A549 (cell line): Measurements from ENCODE around the gene CCDC170. TPM values are rescaled to one million over a fixed set of nuclear protein-coding genes. Genes with fewer than 3 reads are reported as not detected.

Experiments
- ATAC-seq, 2 experiments: fragments of 200-7000 bp in 1 of 2; fragments of >200 bp in 1 of 2; cut with Nextera tagmentation in 1 of 2; cut with Tn5 transposase in 1 of 2; 3 replicates each; pipeline versions ENCODE4 v1.8.0 to v1.9.1; 2018 to 2020; ENCODE audit warnings: mild to moderate bottlenecking in 1 of 2, moderate library complexity in 1 of 2
- CTCF ChIA-PET: fragments of 300-600 bp; sonication (Branson Sonifier 250); formaldehyde crosslinking; extraction: SDS; loops from one replicate; lab custom pipeline; 2021; ENCODE audit warnings: antibody characterized with exemption, inconsistent platforms; lab: Yijun Ruan, JAX
- POLR2A ChIA-PET: fragments of 350-600 bp; formaldehyde crosslinking; extraction: SDS; loops from one replicate; lab custom pipeline; 2021; ENCODE audit warnings: antibody characterized with exemption, inconsistent platforms; lab: Yijun Ruan, JAX
- DNase-seq, 2 experiments: peaks; one replicate each; pipeline versions ENCODE4 v3.0.0 to v3.0.0-alpha.2; 2011 to 2016; ENCODE audit warnings: low read depth in 1 of 2, low spot score in 1 of 2
- FAIRE-seq: peaks from 2 replicates; lab custom pipeline; 2011; peaks lifted over from hg19 to GRCh38; lab: Jason Lieb, UNC
- H3K27ac ChIP-seq, 2 experiments: fragments of >200 bp; sonication (Bioruptor Twin); formaldehyde crosslinking; 3 replicates each; pipeline ENCODE4 v1.5.1; 2016 to 2017
- H3K4me1 ChIP-seq: fragments of >200 bp; sonication (Bioruptor Twin); formaldehyde crosslinking; 3 replicates; pipeline ENCODE4 v1.6.1; 2016
- H3K4me2 ChIP-seq: fragments of >200 bp; sonication (Bioruptor Twin); formaldehyde crosslinking; 3 replicates; pipeline ENCODE4 v1.6.1; 2016
- H3K4me3 ChIP-seq: fragments of >200 bp; sonication (Bioruptor Twin); formaldehyde crosslinking; 3 replicates; pipeline ENCODE4 v1.5.1; 2016
- H3K9me3 ChIP-seq: fragments of >200 bp; sonication (Bioruptor Twin); formaldehyde crosslinking; 3 replicates; pipeline ENCODE4 v1.6.1; 2016
- CBX2 ChIP-seq: fragments of 200-600 bp; sonication (generic); IDR thresholded peaks from 2 replicates; pipeline ENCODE4 v1.6.1; 2016; ENCODE audit warnings: low read depth, mild to moderate bottlenecking, borderline replicate concordance
- CBX8 ChIP-seq: fragments of 200-600 bp; sonication (generic); IDR thresholded peaks from 2 replicates; pipeline ENCODE4 v1.6.1; 2016
- CEBPB ChIP-seq, 2 experiments: fragments of >200 bp in 1 of 2; sonication (Bioruptor Twin) in 1 of 2; formaldehyde crosslinking in 1 of 2; IDR thresholded peaks; 2 replicates each; pipeline ENCODE4 v1.6.1; 2012 to 2016
- E2F6 ChIP-seq: IDR thresholded peaks from 2 replicates; pipeline ENCODE4 v1.6.1; 2012; ENCODE audit warnings: low read depth, borderline replicate concordance
- EHF ChIP-seq: fragments of 250-450 bp; sonication (Bioruptor Pico); IDR thresholded peaks from 2 replicates; pipeline ENCODE4 v1.5.0; 2020; ENCODE audit warnings: mild to moderate bottlenecking
- ELK1 ChIP-seq: fragments of 150-350 bp; IDR thresholded peaks from 2 replicates; pipeline ENCODE4 v1.6.1; 2014; ENCODE audit warnings: low read depth, mild to moderate bottlenecking, low read length
- EP300 ChIP-seq, 2 experiments: fragments of >200 bp; sonication (Bioruptor Twin); formaldehyde crosslinking; IDR thresholded peaks; 2 replicates in 1 of 2; 3 replicates in 1 of 2; pipeline ENCODE4 v1.6.1; 2016 to 2017
- FOSB ChIP-seq: fragments of 250-450 bp; sonication (Bioruptor Pico); IDR thresholded peaks from 2 replicates; pipeline ENCODE4 v1.5.0; 2020; ENCODE audit warnings: mild to moderate bottlenecking, moderate library complexity
- HMGXB4 ChIP-seq: fragments of 250-450 bp; sonication (Bioruptor Pico); IDR thresholded peaks from 2 replicates; pipeline ENCODE4 v1.5.0; 2021; ENCODE audit warnings: mild to moderate bottlenecking, moderate library complexity, borderline replicate concordance
- HOXA7 ChIP-seq: fragments of 250-450 bp; sonication (Bioruptor Pico); IDR thresholded peaks from 2 replicates; pipeline ENCODE4 v1.5.0; 2020; ENCODE audit warnings: mild to moderate bottlenecking, moderate library complexity
- MAX ChIP-seq: IDR thresholded peaks from 2 replicates; pipeline ENCODE4 v1.6.1; 2012
- PBX3 ChIP-seq: IDR thresholded peaks from 2 replicates; pipeline ENCODE4 v1.6.1; 2012
- RAD21 ChIP-seq, 2 experiments: fragments of >200 bp in 1 of 2; sonication (Bioruptor Twin) in 1 of 2; formaldehyde crosslinking in 1 of 2; IDR thresholded peaks in 1 of 2; conservative IDR thresholded peaks in 1 of 2; 2 replicates in 1 of 2; 3 replicates in 1 of 2; pipeline ENCODE4 v1.6.1; 2012 to 2018; ENCODE audit warnings: inconsistent platforms in 1 of 2
- REST ChIP-seq: fragments of 200-600 bp; sonication (generic); IDR thresholded peaks from 2 replicates; pipeline ENCODE4 v1.6.1; 2016; ENCODE audit warnings: antibody characterized with exemption, mild to moderate bottlenecking, moderate library complexity
- RNF2 ChIP-seq: fragments of 200-600 bp; sonication (generic); IDR thresholded peaks from 2 replicates; pipeline ENCODE4 v1.6.1; 2016; ENCODE audit warnings: low read depth, mild to moderate bottlenecking, antibody characterized with exemption, moderate library complexity, borderline replicate concordance
- USF2 ChIP-seq: fragments of 450-650 bp; IDR thresholded peaks from 2 replicates; pipeline ENCODE4 v1.6.1; 2014; ENCODE audit warnings: antibody characterized with exemption
- ZC3H11A ChIP-seq: fragments of 450-650 bp; IDR thresholded peaks from 2 replicates; pipeline ENCODE4 v1.6.1; 2014; ENCODE audit warnings: antibody characterized with exemption, mild to moderate bottlenecking
- ZFP36 ChIP-seq: fragments of 450-650 bp; IDR thresholded peaks from 2 replicates; pipeline ENCODE4 v1.6.1; 2014; ENCODE audit warnings: borderline replicate concordance; ENCODE audit not compliant: partially characterized antibody
- WGBS: methylation state at CpG from one replicate; pipeline ENCODE4 v1.1.6; 2017; ENCODE audit errors: missing lambda C conversion rate; 5-methylcytosine and 5-hydroxymethylcytosine counted together
- polyA plus RNA-seq, 4 experiments: library from polyadenylated mRNA; depleted of rRNA in 3 of 4; stranded (reverse); fragments of >200 nt; fragmentation: RNase III in 1 of 4; extraction: RNeasy Plus Mini Kit Qiagen cat#74134 plus additional on column Dnase treatment in 1 of 4; gene quantifications; 2 replicates in 3 of 4; 3 replicates in 1 of 4; pipeline ENCODE4 v1.2.3, GENCODE V29; 2011 to 2017

Gene CCDC170
- polyA plus RNA-seq, 2 of the 4 experiments (the other 2 are of a cell fraction): 0.09 to 0.61 TPM

GRCh38 chr6:151482290-151482689, 11.5 kb upstream of the CCDC170 start:
- no peak for TF ChIP-seq MAX
- no peak for TF ChIP-seq ZC3H11A
- TF ChIP-seq ELK1: no peak
- TF ChIP-seq FOSB (CRISPR knock-in tag): no peak
- no peak for TF ChIP-seq CBX2
- no peak for TF ChIP-seq PBX3
- TF ChIP-seq CBX8: no peak
- TF ChIP-seq USF2: no peak
- no peak for TF ChIP-seq HMGXB4
- TF ChIP-seq E2F6: no peak
- no peak for TF ChIP-seq REST
- no peak for TF ChIP-seq RAD21 (conservative IDR thresholded peaks at IDR 0.05 in 1 of 2, IDR thresholded peaks at IDR 0.05 in 1 of 2)
- no peak for TF ChIP-seq EHF (CRISPR knock-in tag)
- TF ChIP-seq RNF2: no peak
- no peak for TF ChIP-seq ZFP36
- TF ChIP-seq HOXA7 (CRISPR knock-in tag): no peak
- no peak for TF ChIP-seq CEBPB (IDR thresholded peaks at IDR 0.05)
- TF ChIP-seq EP300 (IDR thresholded peaks at IDR 0.05): no peak
- no peak overlapping the region for H3K4me2 ChIP-seq
- POLR2A ChIA-PET: no interaction called here
- no peak overlapping the region for H3K4me3 ChIP-seq
- ATAC-seq: no peak
- H3K9me3 ChIP-seq: no peaks in the 10 kb centered on the region
- H3K27ac ChIP-seq: no peak overlapping the region
- FAIRE-seq: no peak
- DNase-seq: no peak
- CTCF ChIA-PET: interaction anchor here (0.9 kb wide), 1 partner anchor 34 kb away, joined by 3 read pairs; no protein-coding TSS in a partner anchor
- H3K4me1 ChIP-seq: no peaks in the 10 kb centered on the region
- 63% methylated on average over 5 of the region's 5 CpGs for WGBS
